ENCODE results near the gene CNDP1. TPM values are rescaled to one million over a fixed set of nuclear protein-coding genes. Genes with fewer than 3 reads are reported as not detected.

The CNDP1 gene
- polyA plus RNA-seq, 1 experiment, result not detected

DNA sequence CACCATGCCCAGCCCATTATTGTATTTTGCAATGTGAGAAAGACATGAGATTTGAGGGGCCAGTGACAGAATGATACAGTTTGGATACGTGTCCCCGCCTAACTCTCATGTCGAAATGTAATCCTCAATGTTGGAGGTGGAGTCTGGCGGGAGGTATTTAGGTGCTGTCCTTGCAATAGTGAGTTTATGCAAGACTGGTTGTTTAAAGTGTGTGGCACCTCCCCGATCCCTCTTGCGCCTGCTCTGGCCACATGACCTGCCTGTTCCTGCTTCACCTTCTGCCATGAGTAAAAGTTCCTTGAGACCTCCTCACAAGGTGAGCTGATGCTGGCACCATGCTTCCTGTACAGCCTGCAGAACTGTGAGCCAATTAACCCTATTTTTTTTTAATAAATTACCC is 16.6 kb downstream of the CNDP1 start:
- TF ChIP-seq, protein P1, sequence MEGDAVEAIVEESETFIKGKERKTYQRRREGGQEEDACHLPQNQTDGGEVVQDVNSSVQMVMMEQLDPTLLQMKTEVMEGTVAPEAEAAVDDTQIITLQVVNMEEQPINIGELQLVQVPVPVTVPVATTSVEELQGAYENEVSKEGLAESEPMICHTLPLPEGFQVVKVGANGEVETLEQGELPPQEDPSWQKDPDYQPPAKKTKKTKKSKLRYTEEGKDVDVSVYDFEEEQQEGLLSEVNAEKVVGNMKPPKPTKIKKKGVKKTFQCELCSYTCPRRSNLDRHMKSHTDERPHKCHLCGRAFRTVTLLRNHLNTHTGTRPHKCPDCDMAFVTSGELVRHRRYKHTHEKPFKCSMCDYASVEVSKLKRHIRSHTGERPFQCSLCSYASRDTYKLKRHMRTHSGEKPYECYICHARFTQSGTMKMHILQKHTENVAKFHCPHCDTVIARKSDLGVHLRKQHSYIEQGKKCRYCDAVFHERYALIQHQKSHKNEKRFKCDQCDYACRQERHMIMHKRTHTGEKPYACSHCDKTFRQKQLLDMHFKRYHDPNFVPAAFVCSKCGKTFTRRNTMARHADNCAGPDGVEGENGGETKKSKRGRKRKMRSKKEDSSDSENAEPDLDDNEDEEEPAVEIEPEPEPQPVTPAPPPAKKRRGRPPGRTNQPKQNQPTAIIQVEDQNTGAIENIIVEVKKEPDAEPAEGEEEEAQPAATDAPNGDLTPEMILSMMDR (IDR thresholded peaks at IDR 0.05; ENCODE audit: low read depth, low read length), result no peak
- POLR2A ChIA-PET, result no interaction called here
- H3K27ac ChIP-seq (ENCODE audit: low read depth, low read length), result no peak overlapping the region
- peaks cover 7% of the 10 kb centered on the region; the same call in 1 of the 2 replicates for H3K9me3 ChIP-seq (ENCODE audit: control insufficient read depth, insufficient read depth, low read length)
- no peak overlapping the region for H3K4me3 ChIP-seq (ENCODE audit: low read depth, low read length)
- CTCF ChIA-PET, result interaction anchor here (1.4 to 1.7 kb wide), 9 partner anchors 10 to 1850 kb away, joined by 3 to 128 read pairs (median 13); no protein-coding TSS in a partner anchor
- H3K27me3 ChIP-seq (ENCODE audit: control insufficient read depth, insufficient read depth, low read length), result peaks cover 7% of the 10 kb centered on the region
- no peak for DNase-seq (ENCODE audit: low read depth, low spot score)

DNA sequence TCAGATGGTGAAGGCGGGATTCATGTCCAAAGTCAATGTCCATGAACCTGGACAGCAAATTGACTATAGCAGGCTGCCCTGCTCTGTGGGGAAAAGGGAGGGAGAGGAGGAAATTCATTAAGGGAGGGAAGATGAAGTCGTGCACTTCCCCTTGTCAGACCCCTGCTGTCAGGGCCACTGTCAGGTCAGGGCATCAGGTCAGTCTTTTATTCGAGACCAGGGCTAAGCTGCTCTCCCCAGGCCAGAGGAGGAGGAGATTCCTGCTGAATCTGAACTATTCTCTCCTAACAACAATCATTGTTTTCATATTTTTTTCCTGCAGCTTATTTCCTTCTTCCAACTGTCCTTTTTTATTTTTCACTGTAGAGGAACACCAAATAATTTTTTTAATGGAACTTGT is 17.2 kb downstream of the CNDP1 start:
- DNase-seq (ENCODE audit: low read depth, low spot score), result no peak
- Histone ChIP-seq H3K9me3 (ENCODE audit: control insufficient read depth, insufficient read depth, low read length) (peaks cover 7% of the 10 kb centered on the region; the same call in 1 of the 2 replicates), H3K27me3 (ENCODE audit: control insufficient read depth, insufficient read depth, low read length) (peaks cover 7% of the 10 kb centered on the region), H3K27ac (ENCODE audit: low read depth, low read length) (no peak overlapping the region), H3K4me3 (ENCODE audit: low read depth, low read length) (no peak overlapping the region)
- ChIA-PET POLR2A (interaction anchor here (0.7 kb wide), 1 partner anchor 198 kb away, joined by 3 read pairs; no protein-coding TSS in a partner anchor), CTCF (interaction anchor here (0.6 to 1.7 kb wide), 67 partner anchors 10 to 1850 kb away, joined by 3 to 128 read pairs (median 5); partner anchors contain the start of gene CNDP2)
- TF ChIP-seq, protein P1 (IDR thresholded peaks at IDR 0.05; ENCODE audit: low read depth, low read length), result no peak

DNA sequence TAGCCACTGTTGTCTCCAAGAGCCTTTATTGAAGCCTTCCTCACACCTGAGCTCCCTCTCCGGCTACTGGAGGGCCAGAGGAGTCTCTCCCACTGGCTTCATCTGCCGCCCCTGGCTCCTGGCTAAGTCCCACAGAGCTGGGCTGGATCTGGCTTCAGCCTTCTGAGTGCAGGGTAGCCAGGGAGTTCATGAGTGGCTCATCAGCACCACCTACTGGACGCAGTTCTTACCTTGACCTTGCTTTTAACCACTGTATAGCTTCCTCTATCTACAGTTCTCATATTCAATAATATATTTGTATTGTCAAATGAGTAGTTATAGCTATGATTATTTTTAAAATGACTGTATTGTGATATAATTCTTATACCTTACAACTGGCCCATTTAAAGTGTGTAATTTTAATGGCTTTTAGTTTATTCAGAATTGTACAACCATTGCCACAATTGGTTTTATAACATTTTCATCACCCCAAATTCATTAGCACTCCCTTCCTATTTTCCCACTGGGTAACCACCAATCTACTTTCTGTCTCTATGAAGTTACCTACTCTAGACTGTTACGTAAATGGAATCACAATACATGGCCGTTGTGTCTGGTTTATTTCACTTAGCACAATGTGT is 17.7 kb downstream of the CNDP1 start:
- no peak overlapping the region for H3K4me3 ChIP-seq (ENCODE audit: low read depth, low read length)
- DNase-seq (ENCODE audit: low read depth, low spot score), result peak; percentile 54
- no peak overlapping the region for H3K27ac ChIP-seq (ENCODE audit: low read depth, low read length)
- TF ChIP-seq, protein P1 (IDR thresholded peaks at IDR 0.05; ENCODE audit: low read depth, low read length), result peak; percentile 90
- peaks cover 9% of the 10 kb centered on the region for H3K27me3 ChIP-seq (ENCODE audit: control insufficient read depth, insufficient read depth, low read length)
- ChIA-PET POLR2A (interaction anchor here (0.7 kb wide), 1 partner anchor 199 kb away, joined by 3 read pairs; no protein-coding TSS in a partner anchor), CTCF (interaction anchor here (0.6 to 1.7 kb wide), 74 partner anchors 10 to 1851 kb away, joined by 3 to 128 read pairs (median 4); partner anchors contain the start of gene CNDP2)
- H3K9me3 ChIP-seq (ENCODE audit: control insufficient read depth, insufficient read depth, low read length), result peaks cover 7% of the 10 kb centered on the region; the same call in 1 of the 2 replicates

DNA sequence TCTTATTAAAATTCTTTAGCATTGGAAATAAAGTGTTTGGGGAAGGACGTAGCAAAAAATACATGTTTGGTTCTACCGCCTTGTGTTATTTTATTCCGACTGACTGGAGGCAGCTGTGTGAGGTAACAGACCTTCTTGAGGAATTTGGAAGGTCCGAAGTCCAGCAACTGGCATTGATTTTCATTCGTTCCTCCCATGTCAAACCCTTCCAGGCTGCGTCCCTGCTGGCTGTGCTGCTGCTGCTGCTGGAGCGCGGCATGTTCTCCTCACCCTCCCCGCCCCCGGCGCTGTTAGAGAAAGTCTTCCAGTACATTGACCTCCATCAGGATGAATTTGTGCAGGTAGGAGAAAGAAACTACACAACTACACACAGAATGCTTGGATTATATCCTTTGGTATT is 21.8 kb downstream of the CNDP1 start:
- H3K27me3 ChIP-seq (ENCODE audit: control insufficient read depth, insufficient read depth, low read length), result peaks cover 11% of the 10 kb centered on the region
- CTCF ChIA-PET, result interaction anchor here (1.4 kb wide), 1 partner anchor 203 kb away, joined by 9 read pairs; no protein-coding TSS in a partner anchor
- no peak for DNase-seq (ENCODE audit: low read depth, low spot score)
- no peaks in the 10 kb centered on the region; the same call in 1 of the 2 replicates for H3K9me3 ChIP-seq (ENCODE audit: control insufficient read depth, insufficient read depth, low read length)
- H3K4me3 ChIP-seq (ENCODE audit: low read depth, low read length), result no peak overlapping the region
- POLR2A ChIA-PET, result no interaction called here
- H3K27ac ChIP-seq (ENCODE audit: low read depth, low read length), result no peak overlapping the region
- TF ChIP-seq, protein P1 (IDR thresholded peaks at IDR 0.05; ENCODE audit: low read depth, low read length), result no peak

DNA sequence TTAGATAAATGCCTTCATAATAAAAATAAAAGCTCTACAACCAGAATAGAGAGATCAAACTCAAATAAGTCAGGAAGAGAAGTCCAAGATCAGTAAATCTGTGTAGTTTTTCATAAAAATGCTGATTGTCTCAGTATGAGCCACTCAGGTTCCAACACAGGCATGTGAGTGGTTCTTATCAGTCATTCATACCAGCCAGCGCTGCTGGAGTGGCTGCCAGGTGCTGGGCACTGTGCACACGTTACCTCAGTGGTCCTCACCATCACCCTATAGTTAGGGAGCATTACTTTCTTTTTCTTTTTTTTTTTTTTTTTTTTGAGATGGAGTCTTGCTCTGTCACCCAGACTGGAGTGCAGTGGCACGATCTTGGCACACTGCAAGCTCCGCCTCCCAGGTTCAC is 23.8 kb downstream of the CNDP1 start:
- ChIA-PET POLR2A (no interaction called here), CTCF (no interaction called here)
- Histone ChIP-seq H3K27me3 (ENCODE audit: control insufficient read depth, insufficient read depth, low read length) (peaks cover 16% of the 10 kb centered on the region), H3K9me3 (ENCODE audit: control insufficient read depth, insufficient read depth, low read length) (no peaks in the 10 kb centered on the region; the same call in 1 of the 2 replicates), H3K4me3 (ENCODE audit: low read depth, low read length) (no peak overlapping the region), H3K27ac (ENCODE audit: low read depth, low read length) (no peak overlapping the region)
- no peak for DNase-seq (ENCODE audit: low read depth, low spot score)
- TF ChIP-seq, protein P1 (IDR thresholded peaks at IDR 0.05; ENCODE audit: low read depth, low read length), result no peak
